K562 (cell line): Measurements from ENCODE around the gene MBOAT1. TPM values are rescaled to one million over a fixed set of nuclear protein-coding genes. Genes with fewer than 3 reads are reported as not detected.

Experiments used
- ARNT ChIP-seq, 2 experiments: fragments of 450-650 bp; IDR thresholded peaks; 2 replicates each; pipeline ENCODE4 v1.6.1; 2016; ENCODE audit warnings: mild to moderate bottlenecking in 1 of 2
- CEBPB ChIP-seq: fragments of 450-650 bp; IDR thresholded peaks from 2 replicates; pipeline ENCODE4 v1.6.1; 2016; ENCODE audit warnings: missing genetic modification characterization, missing compliant biosample characterization
- GTF2A2 ChIP-seq: IDR thresholded peaks from 2 replicates; pipeline ENCODE4 v1.6.1; 2016; ENCODE audit warnings: mild to moderate bottlenecking, missing genetic modification characterization, missing compliant biosample characterization
- HBP1 ChIP-seq: fragments of 450-650 bp; formaldehyde crosslinking; IDR thresholded peaks from 2 replicates; pipeline ENCODE4 v1.4.0; 2022; ENCODE audit warnings: missing genetic modification characterization
- KDM1A ChIP-seq, 2 experiments: fragments of 450-650 bp; IDR thresholded peaks; 2 replicates each; pipeline ENCODE4 v1.6.1; 2016; ENCODE audit warnings: mild to moderate bottlenecking in 2 of 2
- MITF ChIP-seq: IDR thresholded peaks from 2 replicates; pipeline ENCODE4 v1.6.1; 2014; ENCODE audit warnings: antibody characterized with exemption
- MYNN ChIP-seq, 2 experiments: sonication (generic); formaldehyde crosslinking in 1 of 2; IDR thresholded peaks; 2 replicates each; pipeline versions ENCODE4 v1.5.0 to v1.6.1; 2016 to 2020; ENCODE audit warnings: antibody characterized with exemption in 1 of 2, missing genetic modification reagents in 1 of 2
- NELFE ChIP-seq: IDR thresholded peaks from 2 replicates; pipeline ENCODE4 v1.6.1; 2011; ENCODE audit warnings: mild to moderate bottlenecking; ENCODE audit not compliant: insufficient read depth, insufficient read length
- NR2C2 ChIP-seq, 2 experiments: fragments of 200-800 bp in 1 of 2; sonication (Bioruptor generic) in 1 of 2; sonication (generic) in 1 of 2; formaldehyde crosslinking in 1 of 2; IDR thresholded peaks; 2 replicates each; pipeline versions ENCODE4 v1.6.1 to v1.8.0; 2016 to 2022; ENCODE audit warnings: mild to moderate bottlenecking in 1 of 2, missing compliant biosample characterization in 1 of 2, missing genetic modification characterization in 1 of 2, missing genetic modification reagents in 1 of 2
- PHF8 ChIP-seq: fragments of 200-600 bp; sonication (generic); IDR thresholded peaks from 2 replicates; pipeline ENCODE4 v1.6.1; 2012; ENCODE audit warnings: mixed run types, mild to moderate bottlenecking, inconsistent platforms, low read length, moderate library complexity, borderline replicate concordance
- POLR3G ChIP-seq: IDR thresholded peaks from 2 replicates; pipeline ENCODE4 v1.6.1; 2011; ENCODE audit not compliant: insufficient read length, insufficient replicate concordance; ENCODE audit errors: extremely low read depth
- PPARD ChIP-seq: fragments of 250-450 bp; sonication (Bioruptor Pico); IDR thresholded peaks from 2 replicates; pipeline ENCODE4 v1.8.0; 2022; ENCODE audit warnings: inconsistent platforms, mild to moderate bottlenecking, moderate library complexity
- RFX5 ChIP-seq: IDR thresholded peaks from 2 replicates; pipeline ENCODE4 v1.6.1; 2011; ENCODE audit warnings: low read depth, mild to moderate bottlenecking, improper control_type of control experiment, low read length
- SNAPC5 ChIP-seq: fragments of 250-450 bp; sonication (Bioruptor Pico); IDR thresholded peaks from 2 replicates; pipeline ENCODE4 v1.8.0; 2021; ENCODE audit warnings: moderate library complexity, mild to moderate bottlenecking, inconsistent platforms
- TRIM28 ChIP-seq: fragments of 450-650 bp; IDR thresholded peaks from 2 replicates; pipeline ENCODE4 v1.6.1; 2017
- ZBTB12 ChIP-seq: fragments of 250-450 bp; sonication (Bioruptor Pico); IDR thresholded peaks from 2 replicates; pipeline ENCODE4 v1.4.0; 2020
- ZBTB43 ChIP-seq: sonication (generic); formaldehyde crosslinking; IDR thresholded peaks from 2 replicates; pipeline ENCODE4 v1.8.0; 2023; ENCODE audit warnings: mild to moderate bottlenecking, missing genetic modification reagents
- ZFP36 ChIP-seq: fragments of 150-350 bp; IDR thresholded peaks from 2 replicates; pipeline ENCODE4 v1.6.1; 2018; ENCODE audit warnings: low read length, low read depth; ENCODE audit not compliant: partially characterized antibody
- ZNF586 ChIP-seq: fragments of 450-650 bp; formaldehyde crosslinking; conservative IDR thresholded peaks from 2 replicates; pipeline ENCODE4 v1.4.0; 2020; ENCODE audit warnings: mild to moderate bottlenecking, moderate library complexity
- ZNF717 ChIP-seq: fragments of 250-450 bp; sonication (Bioruptor Pico); IDR thresholded peaks from 2 replicates; pipeline ENCODE4 v1.5.0; 2021
- ZNF79 ChIP-seq: fragments of 250-450 bp; sonication (Bioruptor Pico); IDR thresholded peaks from 2 replicates; pipeline ENCODE4 v1.4.0; 2020; ENCODE audit warnings: low read depth, mild to moderate bottlenecking, moderate library complexity
- ZZZ3 ChIP-seq: fragments of 450-650 bp; IDR thresholded peaks from 2 replicates; pipeline ENCODE4 v1.6.1; 2016; ENCODE audit warnings: antibody characterized with exemption, mild to moderate bottlenecking, moderate library complexity
- polyA plus RNA-seq, 8 experiments: library from polyadenylated mRNA; depleted of rRNA in 4 of 8; stranded (reverse) in 5 of 8; unstranded in 3 of 8; fragments of >200 nt; fragmentation: Nextera tagmentation in 2 of 8; fragmentation: Illumina TruSeq in 1 of 8; extraction: Ambion mirVana in 2 of 8; extraction: Trizol in 1 of 8; gene quantifications; 2 replicates each; pipeline versions ENCODE4 v1.2.1 to v1.2.3, GENCODE V29; 2011 to 2014; ENCODE audit warnings: inconsistent platforms in 1 of 8, missing spikeins in 1 of 8
- total RNA-seq, 7 experiments: library from RNA; depleted of rRNA in 6 of 7; stranded (reverse); fragments of >200 nt in 6 of 7; fragmentation: Illumina TruSeq in 2 of 7; extraction: Trizol in 2 of 7; gene quantifications; 2 replicates each; pipeline versions ENCODE4 v1.2.1 to v1.2.3, GENCODE V29; 2011 to 2021; ENCODE audit warnings: low replicate concordance in 1 of 7

MBOAT1 gene
- total and polyA plus RNA-seq, 9 of the 15 experiments (the other 6 are each of a cell fraction or from before 2014, with no cell fraction given) = 0.13 to 16.5 (median 10.3) TPM

- no peak for TF ChIP-seq PHF8
- no peak for TF ChIP-seq NR2C2 (CRISPR knock-in tag; IDR thresholded peaks at IDR 0.05)
- peak; percentile 42; the same call in 1 of the 2 replicates for TF ChIP-seq NR2C2 (tag; IDR thresholded peaks at IDR 0.05)
- TF ChIP-seq ZFP36 = no peak
- 0 out of 2 replicates have a peak, but pooled peaks have one; percentile 71 for TF ChIP-seq ZNF79 (CRISPR knock-in tag)
- no peak for TF ChIP-seq TRIM28
- no peak for TF ChIP-seq MITF
- TF ChIP-seq ZZZ3 = no peak
- TF ChIP-seq ZNF586 (CRISPR knock-in tag) = no peak; the same call in 1 of the 2 replicates
- TF ChIP-seq POLR3G = no peak
- TF ChIP-seq ZBTB12 (CRISPR knock-in tag) = peak; percentile 45; the same call in 1 of the 2 replicates
- peak; percentile 47; the same call in 1 of the 2 replicates for TF ChIP-seq HBP1 (CRISPR knock-in tag)
- no peak for TF ChIP-seq KDM1A (IDR thresholded peaks at IDR 0.05)
- peak; percentile 60; the same call in 1 of the 2 replicates for TF ChIP-seq SNAPC5 (CRISPR knock-in tag)
- TF ChIP-seq ARNT (IDR thresholded peaks at IDR 0.05) = no peak
- TF ChIP-seq RFX5 = no peak
- no peak for TF ChIP-seq PPARD (CRISPR knock-in tag)
- no peak for TF ChIP-seq ZBTB43
- TF ChIP-seq NELFE = no peak
- TF ChIP-seq MYNN (IDR thresholded peaks at IDR 0.05) = no peak
- no peak for TF ChIP-seq MYNN (CRISPR knock-in tag; IDR thresholded peaks at IDR 0.05)
- TF ChIP-seq GTF2A2 (tag) = peak; percentile 96
- TF ChIP-seq ZNF717 = no peak
- no peak for TF ChIP-seq CEBPB (tag)
These were observed 8.4 kb downstream of the MBOAT1 start (continued) for GRCh38 chr6:20203561-20204511.
